Activated T-cell treated with anti-CD3 and anti-CD28 coated beads for 24 hours (primary cell): Measurements from ENCODE around the gene THSD7B.
"Not testable (repeated sequence)": the region's sequence is repeated elsewhere in the genome, so short reads cannot be mapped to it uniquely, and the experiment has no call there.

Experiments
- DNase-seq: peaks from one replicate; pipeline ENCODE4 v3.0.0-alpha.2; 2020; ENCODE audit warnings: low read depth

Gene THSD7B

DNA sequence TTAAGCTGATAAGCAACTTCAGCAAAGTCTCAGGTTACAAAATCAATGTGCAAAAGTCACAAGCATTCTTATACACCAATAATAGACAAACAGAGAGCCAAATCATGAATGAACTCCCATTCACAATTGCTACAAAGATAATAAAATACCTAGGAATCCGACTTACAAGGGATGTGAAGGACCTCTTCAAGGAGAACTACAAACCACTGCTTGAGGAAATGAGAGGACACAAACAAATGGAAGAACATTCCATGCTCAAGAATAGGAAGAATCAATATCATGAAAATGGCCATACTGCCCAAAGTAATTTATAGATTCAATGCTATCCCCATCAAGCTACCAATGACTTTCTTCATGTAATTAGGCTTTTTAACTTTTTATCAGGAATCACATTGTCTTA, 934.9 kb downstream of the THSD7B start:
- not testable (repeated sequence) for DNase-seq

DNA sequence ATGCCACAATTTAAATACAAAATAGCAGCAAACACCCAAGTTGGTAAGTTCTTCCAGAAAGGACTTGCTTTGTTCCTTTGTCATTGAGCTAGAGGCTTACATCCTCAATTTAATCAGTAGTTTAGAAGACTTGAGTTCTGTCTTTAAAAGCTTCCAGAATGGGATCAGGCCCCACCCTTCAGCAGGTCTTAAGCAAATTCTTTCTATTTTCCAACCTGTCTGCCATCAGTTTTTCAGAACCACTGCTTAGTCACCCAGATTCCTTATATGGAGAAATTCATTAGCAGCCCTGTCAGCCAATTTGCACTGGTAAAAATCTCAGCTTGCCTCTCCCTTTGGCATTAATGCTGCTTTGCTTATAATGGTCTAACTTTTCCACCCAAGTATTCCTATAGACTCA, 935.3 kb downstream of the THSD7B start:
- no peak for DNase-seq

DNA sequence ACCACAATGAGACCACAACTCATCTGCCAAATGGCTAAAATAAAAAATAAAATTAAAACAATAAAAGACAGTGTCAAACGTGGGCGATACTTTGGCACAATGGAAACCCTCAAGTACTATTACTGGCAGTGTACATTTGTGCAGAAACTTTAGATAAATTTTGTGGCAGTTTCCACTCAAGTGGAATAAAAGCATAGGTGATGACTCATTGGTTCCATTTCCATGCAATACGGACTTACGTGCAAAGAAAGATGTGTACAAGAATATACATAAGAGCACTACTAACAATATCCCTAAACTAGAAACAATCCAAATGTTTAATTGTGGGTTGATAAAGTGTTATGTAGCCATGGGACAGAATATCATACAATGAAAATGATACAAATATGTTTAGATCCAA, 940.0 kb downstream of the THSD7B start:
- DNase-seq: no peak

DNA sequence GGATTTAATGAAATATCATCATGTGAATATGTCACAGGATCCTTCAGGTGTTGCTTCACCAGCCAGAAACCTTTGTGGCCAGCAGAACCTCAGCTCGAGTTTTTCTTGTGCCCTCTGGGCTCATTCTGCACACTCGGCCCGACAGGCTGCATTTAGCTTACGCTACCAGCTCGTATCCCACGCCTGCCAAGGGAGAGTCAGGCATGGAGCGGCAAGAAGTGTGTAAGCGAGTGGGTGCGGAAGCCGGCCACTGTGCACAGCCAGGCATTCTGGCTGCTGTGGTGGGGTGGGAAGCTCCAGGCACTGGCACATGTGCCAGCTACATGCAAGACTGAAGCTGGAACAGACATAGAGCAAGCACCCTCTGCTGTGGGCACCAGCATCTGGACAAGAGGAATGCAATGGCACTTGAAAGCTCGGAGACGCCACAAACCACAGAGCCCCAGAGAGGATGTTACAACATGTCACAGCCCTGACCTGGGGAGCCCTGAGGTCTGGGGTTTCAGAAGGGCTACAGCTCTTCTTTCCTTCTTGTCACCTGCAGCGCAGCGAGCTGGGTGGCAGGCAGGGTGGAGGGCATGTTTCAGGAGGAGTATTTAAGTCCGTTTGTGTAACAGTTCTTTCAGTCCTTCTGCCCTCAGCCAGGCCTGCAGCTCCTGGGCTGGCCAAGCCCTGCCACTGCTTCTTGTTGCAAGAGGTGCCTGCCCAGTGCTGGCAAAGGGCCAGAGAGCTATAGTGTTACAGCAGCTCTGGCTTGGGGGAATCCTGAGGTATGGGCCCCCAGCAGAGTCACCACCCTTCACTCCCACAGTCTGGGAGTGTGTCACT, 941.7 kb downstream of the THSD7B start:
- DNase-seq: no peak

DNA sequence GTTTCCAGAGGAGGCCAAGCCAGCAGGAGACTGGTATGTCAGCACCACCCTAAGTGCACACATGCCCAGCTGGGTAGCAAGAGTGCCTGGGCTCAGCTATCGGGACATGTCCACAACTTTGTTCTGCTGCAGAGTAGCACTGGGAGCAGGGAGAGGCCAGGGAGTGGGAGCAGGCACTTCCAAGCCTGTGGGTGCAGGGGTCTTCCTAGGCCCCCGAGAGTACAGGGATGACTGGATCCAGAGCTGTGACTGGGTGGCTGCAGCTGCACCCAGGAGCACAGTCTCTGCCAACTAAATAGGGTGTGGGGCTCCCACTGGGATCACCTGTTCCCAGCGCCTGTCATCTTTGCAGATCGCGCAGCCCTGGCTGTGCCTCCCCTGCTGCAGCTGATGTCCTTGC, 943.0 kb downstream of the THSD7B start:
- DNase-seq: no peak

DNA sequence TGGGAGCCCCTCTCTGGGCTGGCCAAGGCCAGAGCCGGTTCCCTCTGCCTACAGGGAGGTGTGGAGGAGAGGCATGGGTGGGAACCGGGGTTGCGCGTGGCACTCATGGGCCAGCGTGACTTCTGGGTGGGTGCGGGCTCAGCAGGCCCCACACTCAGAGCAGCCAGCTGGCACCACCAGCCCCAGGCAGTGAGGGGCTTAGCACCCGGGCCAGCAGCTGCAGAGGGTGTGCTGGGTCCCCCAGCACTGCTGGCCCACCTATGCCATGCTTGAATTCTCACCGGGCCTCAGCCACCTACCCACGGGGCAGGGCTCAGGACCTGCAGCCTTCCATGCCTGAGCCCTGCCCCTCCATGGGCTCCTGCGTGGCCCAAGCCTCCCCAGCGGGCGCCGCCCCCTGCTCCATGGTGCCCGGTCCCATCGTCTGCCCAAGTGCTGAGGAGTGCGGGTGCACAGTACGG, 950.4 kb downstream of the THSD7B start:
- DNase-seq: no peak

DNA sequence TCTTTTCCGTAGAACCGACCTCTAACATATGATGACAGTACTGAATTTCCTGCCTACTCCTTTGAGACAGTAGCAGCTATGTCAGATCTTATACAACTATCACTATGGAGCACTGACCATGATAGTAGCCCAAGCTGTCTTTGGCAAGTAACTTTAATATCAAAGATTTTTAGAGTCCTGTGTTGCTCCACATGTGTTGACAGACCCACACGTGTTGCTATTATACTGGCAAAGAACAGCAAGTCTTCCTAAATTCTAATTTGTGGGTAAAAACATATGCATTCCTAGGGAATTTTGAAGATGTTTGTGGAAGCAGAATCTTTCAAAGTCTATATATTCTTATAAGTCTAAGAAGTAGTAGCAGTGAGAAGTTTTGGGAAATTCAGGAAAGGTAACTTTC, 953.4 kb downstream of the THSD7B start:
- no peak for DNase-seq

DNA sequence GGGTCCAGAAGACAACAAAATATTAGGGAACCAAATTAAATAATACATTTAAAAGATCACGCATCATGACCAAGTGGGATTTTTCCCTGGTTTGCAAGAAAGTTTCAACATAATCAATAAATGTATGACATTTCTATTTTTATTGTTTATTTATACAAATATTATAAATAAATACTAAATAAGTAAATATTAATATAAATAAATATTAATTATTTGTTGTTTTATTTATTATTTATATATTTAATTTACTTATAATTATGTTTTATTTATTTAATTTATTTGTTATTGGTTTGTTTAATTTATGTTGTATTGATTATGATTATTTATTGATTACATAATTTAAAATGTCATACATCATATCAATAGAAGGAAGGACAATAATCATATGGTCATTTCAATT, 956.4 kb downstream of the THSD7B start:
- DNase-seq: no peak

DNA sequence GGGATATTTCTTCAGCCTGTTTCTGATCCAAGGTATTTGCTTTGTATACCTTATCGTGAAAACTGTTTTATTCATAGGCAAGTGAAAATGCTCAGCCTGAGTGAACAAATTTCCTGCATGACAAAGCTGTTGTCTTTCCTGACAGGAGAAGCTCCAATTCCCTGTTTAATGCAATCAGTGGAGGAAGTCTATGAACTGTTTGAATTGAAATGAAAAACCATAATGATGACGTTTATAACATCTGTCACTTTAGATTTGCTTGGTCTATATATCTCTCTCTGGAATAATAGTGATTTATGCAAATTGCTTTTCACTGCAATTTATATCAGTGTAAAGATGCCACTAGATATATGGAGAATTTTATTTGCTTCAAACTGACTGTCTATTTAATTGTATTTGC, 959.6 kb downstream of the THSD7B start:
- DNase-seq: no peak
